Thoracic aorta (tissue), 2 donors: ENCODE results near the gene DCTN1. TPM values are rescaled to one million over a fixed set of nuclear protein-coding genes. Genes with fewer than 3 reads are reported as not detected.

Source experiments
- ATAC-seq: fragments of 150-250 bp; one replicate; pipeline ENCODE4 v1.8.0; 2017; ENCODE audit warnings: low read depth; ENCODE audit not compliant: insufficient number of reproducible peaks, low FRiP score
- DNase-seq: peaks from one replicate; pipeline ENCODE4 v3.0.0-alpha.2; 2020; ENCODE audit warnings: low spot score
- H3K27ac ChIP-seq, 2 donors: fragments of 200-600 bp; sonication (generic); 1 replicate in 1 of 2; 2 replicates in 1 of 2; pipeline ENCODE4 v1.5.1; 2016; ENCODE audit warnings: mild to moderate bottlenecking in 2 of 2, moderate library complexity in 2 of 2
- H3K27me3 ChIP-seq: fragments of 200-600 bp; sonication (generic); replicated peaks from 2 replicates; pipeline ENCODE4 v1.6.0; 2016; ENCODE audit warnings: mild to moderate bottlenecking; ENCODE audit not compliant: insufficient read depth
- H3K36me3 ChIP-seq: fragments of 200-600 bp; sonication (generic); one replicate; pipeline ENCODE4 v1.5.1; 2016
- H3K4me1 ChIP-seq, 2 donors: fragments of 200-600 bp; sonication (generic); 1 replicate in 1 of 2; 2 replicates in 1 of 2; pipeline versions ENCODE4 v1.5.1 to v1.6.0; 2016; ENCODE audit warnings: low read depth in 2 of 2, mild to moderate bottlenecking in 1 of 2; ENCODE audit not compliant: control insufficient read depth in 1 of 2
- H3K4me3 ChIP-seq: fragments of 200-600 bp; sonication (generic); 2 replicates; pipeline ENCODE4 v1.5.1; 2016; ENCODE audit warnings: mild to moderate bottlenecking
- H3K9me3 ChIP-seq: fragments of 200-600 bp; sonication (generic); 2 replicates; pipeline ENCODE4 v1.5.1; 2016
- CTCF ChIP-seq: fragments of 200-600 bp; sonication (generic); IDR thresholded peaks from one replicate; pipeline ENCODE4 v1.5.1; 2019; ENCODE audit warnings: antibody characterized with exemption
- total RNA-seq, 2 donors: library from RNA; depleted of rRNA; stranded (reverse); fragments of >200 nt; gene quantifications; one replicate each; pipeline versions ENCODE4 v1.1.0 to v1.2.3, GENCODE V29; 2016

Gene DCTN1
- total RNA-seq, 2 donors from 2014 or later = 123 to 332 TPM

DNA sequence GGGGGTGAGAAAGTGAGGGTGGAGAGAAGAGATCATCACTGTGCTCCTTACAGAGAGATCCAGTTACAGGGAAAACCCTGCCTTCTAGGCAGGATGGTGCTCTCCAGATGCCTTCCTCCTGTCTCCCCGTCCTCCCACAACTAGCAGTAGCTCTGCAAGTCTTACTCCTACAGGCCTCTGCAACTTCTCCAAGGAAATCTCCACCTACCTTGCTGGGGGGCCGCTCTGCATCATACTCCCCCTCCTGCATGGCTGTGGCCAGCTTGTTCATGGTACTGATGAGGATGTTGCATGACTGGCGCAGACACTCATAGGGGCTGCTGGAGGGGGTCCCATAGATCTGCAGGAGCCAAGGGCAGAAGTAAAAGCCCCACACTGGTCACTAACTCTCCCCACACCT, 14.1 kb downstream of the DCTN1 start:
- Histone ChIP-seq H3K27ac (no peak overlapping the region), H3K36me3 (peaks cover 99% of the 10 kb centered on the region), H3K9me3 (no peaks in the 10 kb centered on the region), H3K27me3 (no peaks in the 10 kb centered on the region), H3K4me1 (no peaks in the 10 kb centered on the region), H3K4me3 (no peak overlapping the region)
- no peak for DNase-seq
- no peak for TF ChIP-seq CTCF
- ATAC-seq = no peak

GRCh38 chr2:74364533-74365505, 15.3 kb downstream of the DCTN1 start:
- ATAC-seq (no peak), DNase-seq (no peak)
- no peaks in the 10 kb centered on the region for H3K27me3 ChIP-seq
- H3K4me3 ChIP-seq = no peak overlapping the region
- H3K4me1 ChIP-seq = no peaks in the 10 kb centered on the region
- H3K36me3 ChIP-seq = peaks cover 99% of the 10 kb centered on the region
- H3K9me3 ChIP-seq = no peaks in the 10 kb centered on the region
- no peak for TF ChIP-seq CTCF
- no peak overlapping the region for H3K27ac ChIP-seq

DNA sequence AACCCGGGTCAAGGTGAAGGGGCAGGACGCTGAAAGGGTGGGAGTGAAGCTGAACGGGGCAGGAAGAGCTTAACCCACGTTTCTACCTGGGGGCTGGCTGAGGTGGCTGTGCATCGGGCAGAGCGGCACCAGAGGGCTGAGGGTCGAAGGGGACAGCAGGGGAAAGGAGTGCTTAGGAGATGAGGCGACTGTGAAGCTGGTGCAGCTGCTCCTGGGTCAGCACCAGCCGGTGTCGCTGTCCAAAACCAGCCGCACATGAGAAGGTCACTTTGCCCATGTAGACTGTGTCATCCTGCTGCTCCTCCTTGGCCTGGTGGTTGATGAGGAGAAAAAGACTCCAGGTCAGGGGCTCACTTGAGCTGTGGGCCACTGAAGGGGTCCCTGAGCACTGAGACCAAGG, 18.8 kb downstream of the DCTN1 start:
- no peak overlapping the region for H3K4me3 ChIP-seq
- no peak for TF ChIP-seq CTCF
- H3K36me3 ChIP-seq = peaks cover 90% of the 10 kb centered on the region

DNA sequence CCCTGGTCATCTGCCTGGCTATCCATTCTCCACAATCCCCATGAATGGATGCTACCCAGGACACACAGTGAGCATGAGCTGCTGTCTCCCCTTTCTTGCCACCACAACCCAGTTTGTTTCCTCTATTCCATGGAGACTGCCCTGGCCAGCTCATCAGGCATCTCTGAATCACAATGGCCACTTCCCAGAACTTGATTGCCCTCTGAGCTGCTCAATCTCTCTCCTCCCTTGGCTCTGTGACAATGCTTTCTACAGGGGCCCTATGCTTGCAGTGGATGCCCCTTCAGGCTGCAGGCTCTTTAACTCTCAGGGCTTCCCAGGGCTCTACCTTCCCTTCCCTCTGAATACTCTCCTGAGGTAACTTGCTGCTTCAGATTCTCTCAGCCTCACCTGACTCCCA, 22.5 kb downstream of the DCTN1 start:
- H3K4me1 ChIP-seq = no peaks in the 10 kb centered on the region
- no peak overlapping the region for H3K27ac ChIP-seq
- ATAC-seq = no peak
- H3K4me3 ChIP-seq = no peak overlapping the region
- TF ChIP-seq CTCF = no peak
- H3K36me3 ChIP-seq = peaks cover 53% of the 10 kb centered on the region
- no peak for DNase-seq
- no peaks in the 10 kb centered on the region for H3K9me3 ChIP-seq
- no peaks in the 10 kb centered on the region for H3K27me3 ChIP-seq

More for the DNA sequence above, 18.8 kb downstream of the DCTN1 start:
- Histone ChIP-seq H3K4me1 (no peaks in the 10 kb centered on the region), H3K27me3 (no peaks in the 10 kb centered on the region), H3K9me3 (no peaks in the 10 kb centered on the region), H3K27ac (no peak overlapping the region)
- no peak for ATAC-seq
- no peak for DNase-seq

DNA sequence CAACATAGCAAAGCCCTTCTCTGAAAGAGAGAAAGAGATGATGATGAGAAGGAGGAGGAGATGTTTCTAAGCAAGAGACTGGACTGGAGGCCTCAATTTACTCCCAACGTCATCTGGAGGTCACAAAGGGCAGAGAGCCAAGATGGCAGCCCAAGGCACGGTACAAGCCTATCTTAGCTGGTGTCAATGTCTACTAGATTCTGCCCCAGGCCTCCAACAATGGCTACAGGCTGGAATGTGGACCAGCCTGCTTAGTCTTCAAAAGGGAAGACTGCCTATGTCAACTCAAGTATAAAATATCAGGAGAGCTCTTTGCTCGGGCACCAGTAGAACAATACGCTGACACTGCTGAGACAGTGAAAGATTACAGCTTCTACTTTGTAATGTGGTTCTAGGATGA, 30.2 kb downstream of the DCTN1 start:
- Histone ChIP-seq H3K27ac (no peak overlapping the region), H3K27me3 (no peaks in the 10 kb centered on the region), H3K4me3 (no peak overlapping the region), H3K36me3 (no peaks in the 10 kb centered on the region), H3K4me1 (no peaks in the 10 kb centered on the region), H3K9me3 (no peaks in the 10 kb centered on the region)
- no peak for DNase-seq
- ATAC-seq = no peak
- no peak for TF ChIP-seq CTCF
